ENCODE measurements around the gene MBNL2.

DNA sequence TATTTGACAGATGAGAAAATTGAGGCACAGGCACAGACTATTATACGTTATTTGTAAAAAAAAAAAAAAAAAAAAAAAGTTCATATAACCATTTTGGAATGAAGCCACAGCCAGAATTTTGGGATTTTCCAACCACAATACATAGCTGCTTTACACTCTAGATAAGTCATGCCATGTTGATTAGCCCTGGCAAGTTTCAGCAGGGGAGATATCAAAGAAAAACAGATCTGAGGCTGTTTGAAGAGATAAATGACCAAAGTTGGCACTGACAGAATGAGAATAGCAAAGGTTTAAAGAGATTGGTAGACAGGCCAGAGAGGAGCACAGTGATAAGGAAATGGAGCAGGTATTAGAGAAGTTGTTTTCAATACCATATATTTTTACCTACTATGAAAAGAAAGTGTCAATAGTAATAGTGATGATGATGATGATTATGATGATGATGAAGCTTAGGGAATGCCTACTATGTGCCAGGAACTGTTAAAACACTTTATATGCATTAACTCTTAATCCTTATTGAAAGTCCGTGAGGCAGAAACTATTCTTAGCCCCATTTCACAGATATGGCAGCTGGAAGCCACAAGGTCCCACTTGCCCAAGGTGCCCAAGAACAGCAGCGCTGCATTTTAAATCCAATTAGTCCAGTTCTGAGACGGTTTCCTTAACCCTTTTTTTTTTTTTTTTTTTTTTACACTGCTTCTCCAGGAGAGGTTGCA lies 105.5 kb downstream of the MBNL2 start:
- TF ChIP-seq, protein P1, sequence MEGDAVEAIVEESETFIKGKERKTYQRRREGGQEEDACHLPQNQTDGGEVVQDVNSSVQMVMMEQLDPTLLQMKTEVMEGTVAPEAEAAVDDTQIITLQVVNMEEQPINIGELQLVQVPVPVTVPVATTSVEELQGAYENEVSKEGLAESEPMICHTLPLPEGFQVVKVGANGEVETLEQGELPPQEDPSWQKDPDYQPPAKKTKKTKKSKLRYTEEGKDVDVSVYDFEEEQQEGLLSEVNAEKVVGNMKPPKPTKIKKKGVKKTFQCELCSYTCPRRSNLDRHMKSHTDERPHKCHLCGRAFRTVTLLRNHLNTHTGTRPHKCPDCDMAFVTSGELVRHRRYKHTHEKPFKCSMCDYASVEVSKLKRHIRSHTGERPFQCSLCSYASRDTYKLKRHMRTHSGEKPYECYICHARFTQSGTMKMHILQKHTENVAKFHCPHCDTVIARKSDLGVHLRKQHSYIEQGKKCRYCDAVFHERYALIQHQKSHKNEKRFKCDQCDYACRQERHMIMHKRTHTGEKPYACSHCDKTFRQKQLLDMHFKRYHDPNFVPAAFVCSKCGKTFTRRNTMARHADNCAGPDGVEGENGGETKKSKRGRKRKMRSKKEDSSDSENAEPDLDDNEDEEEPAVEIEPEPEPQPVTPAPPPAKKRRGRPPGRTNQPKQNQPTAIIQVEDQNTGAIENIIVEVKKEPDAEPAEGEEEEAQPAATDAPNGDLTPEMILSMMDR (IDR thresholded peaks at IDR 0.05): no peak
- TF ChIP-seq POLR2A (IDR thresholded peaks at IDR 0.05) (no peak), POLR2AphosphoS5 (IDR thresholded peaks at IDR 0.05) (no peak)

Measured in breast epithelium (tissue), 3 donors.